Measurements from ENCODE around the gene NFRKB.

The NFRKB gene

DNA sequence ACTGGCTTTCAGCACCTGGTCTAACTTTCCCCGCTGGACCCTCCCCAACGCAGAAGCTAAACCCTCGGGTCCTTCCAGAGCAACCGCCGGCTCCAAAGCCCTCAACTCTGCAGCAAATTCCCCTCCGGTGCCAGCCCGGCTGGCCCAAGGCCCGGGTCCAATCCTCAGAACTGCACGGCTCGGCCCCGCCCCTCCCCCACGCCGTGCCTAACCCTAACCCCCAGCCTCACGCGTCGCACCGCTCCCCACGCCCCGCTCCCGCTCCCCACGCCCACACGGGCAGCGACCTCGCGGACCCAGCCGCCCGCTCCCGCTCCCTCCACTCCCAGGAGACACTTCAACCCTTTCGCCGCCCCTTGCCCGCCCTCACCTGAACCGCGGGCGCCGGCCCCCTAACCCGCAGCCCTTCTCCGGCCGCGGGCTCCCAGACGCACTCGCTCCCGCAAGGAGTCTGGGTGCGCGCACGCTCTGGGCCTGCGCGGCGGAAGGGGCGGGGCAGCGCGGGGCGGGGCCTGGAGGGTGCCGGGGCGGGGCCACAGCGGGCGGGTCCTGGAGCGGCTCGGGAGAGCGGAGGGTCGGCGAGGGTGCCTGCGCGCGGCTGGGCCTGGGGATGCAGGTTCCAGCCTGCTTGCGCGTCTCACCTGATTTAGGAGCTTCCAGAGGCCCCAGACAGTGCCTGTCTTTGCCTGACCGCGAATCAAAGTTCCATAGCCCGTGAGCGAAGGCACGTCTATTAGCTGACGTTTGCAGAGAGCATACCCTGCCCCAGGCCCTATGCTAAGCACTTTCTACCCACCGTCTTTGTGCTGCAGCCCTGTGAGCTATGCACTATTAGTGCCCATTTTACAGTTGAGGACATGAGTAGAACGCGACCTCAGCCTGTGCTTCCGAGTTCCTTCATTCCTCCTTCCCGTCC is at the start of gene NFRKB:
TSS of gene NFRKB (minus strand) at position 453 of the 916 bp plus-strand sequence. CDS start 2,729 bp downstream, outside the sequence.
- DNase-seq = peak; percentile 88 to 89

DNA sequence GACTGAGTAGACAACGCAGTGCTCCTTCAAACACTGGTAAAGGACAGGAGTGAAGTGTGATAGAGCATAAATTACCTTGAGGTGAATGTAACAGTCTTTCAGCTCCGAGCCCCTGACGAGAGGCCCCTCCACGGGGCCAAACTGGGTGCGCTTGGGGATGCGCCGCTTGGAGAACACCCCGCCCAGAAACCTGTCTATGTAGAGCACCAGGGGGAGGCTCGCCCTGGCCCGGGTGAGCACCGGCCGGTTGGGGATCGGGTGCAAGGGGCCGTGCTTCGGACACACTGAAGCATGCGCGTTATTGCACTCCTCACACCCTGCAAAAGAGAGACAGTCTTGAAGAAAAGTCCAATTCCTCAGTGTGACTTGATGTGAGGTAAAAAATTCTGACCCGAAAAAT is 49.3 kb upstream of the NFRKB start:
- DNase-seq = no peak

DNA sequence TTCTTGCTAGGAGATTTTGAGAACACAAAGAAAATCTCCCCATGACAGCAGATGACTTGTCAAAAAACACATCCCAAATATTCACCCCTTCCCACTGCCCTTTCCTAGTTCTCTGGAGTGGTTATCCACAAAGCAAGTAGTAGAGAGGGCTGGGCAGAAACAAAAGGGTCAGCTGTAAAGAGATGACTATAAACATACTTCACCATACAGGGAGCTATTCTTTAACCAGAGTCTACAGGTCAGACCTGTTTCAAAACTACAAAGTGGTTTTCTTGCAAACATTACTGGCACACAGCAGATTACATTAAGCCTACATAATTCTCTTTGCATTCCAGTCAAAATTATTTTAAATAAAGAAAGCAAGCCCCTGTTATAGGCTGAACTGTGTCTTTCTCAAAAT is 47.7 kb upstream of the NFRKB start:
- no peak for DNase-seq

DNA sequence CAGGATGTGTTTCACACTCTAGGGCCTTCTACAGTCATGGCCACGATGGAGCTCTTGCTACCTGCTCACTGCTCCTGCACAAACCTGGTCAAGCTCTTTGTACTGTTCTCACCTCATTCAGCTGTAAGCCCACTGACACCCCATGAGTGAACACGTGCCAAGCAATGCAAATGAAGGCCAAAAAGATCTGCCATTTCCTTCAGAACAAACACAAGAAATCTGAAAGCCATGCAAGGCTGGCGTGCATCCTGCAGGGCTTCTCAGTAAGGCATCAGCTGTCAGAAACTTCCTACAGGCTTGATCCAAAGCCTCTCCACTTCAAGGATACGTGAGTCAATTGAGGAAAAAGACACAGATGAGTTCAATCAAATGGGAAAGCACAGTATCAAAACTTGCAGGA is 44.1 kb upstream of the NFRKB start:
- no peak for DNase-seq

DNA sequence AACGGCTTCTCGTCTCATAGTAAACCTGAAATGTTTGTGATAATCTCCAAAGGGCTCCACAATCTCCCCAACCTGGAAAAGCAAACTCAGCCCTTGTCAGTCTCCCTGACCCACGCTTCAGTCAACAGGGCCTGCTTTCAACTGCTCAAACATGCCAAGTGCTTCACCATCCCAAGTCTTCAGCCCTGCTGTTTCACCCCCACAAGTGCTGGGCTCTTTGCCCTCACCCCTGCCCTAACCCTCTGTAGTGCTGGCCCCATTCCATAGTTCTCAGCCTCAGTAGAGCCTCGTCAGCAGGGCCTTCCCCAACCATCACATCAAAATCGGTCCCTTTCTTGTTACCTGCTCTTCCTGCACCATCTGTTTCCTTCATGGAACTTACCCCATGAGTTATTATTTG is 43.4 kb upstream of the NFRKB start:
- no peak for DNase-seq

DNA sequence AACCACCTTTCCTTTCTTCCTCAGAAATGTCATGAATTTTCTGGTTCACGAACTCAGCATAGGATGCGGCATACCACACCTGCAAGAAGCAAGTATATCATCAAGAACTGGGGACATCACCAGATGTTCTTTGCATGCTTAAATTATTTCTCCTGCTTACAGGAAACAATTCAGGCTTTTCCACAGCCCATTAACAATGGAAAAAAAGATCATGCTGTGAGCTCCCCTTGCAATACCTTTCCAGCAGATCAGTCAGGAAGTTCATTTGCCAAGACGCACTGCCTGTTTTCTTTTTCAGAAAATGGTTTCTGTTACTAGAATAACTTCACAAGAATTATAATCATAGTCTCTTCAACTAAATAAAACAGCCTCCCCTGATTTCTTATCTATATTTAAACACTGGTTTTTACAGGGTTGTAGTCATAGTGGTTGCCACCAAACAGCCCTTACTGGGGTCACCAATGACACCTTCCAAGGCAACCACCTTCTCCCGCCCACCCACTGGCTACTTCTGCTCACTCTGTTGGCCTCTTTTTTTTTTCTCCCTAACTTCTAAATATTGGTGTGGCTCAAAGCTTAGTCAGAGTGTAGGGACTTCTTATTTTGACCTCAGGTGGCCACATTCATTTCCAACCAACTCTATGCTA is 42.3 kb upstream of the NFRKB start:
- DNase-seq = no peak

DNA sequence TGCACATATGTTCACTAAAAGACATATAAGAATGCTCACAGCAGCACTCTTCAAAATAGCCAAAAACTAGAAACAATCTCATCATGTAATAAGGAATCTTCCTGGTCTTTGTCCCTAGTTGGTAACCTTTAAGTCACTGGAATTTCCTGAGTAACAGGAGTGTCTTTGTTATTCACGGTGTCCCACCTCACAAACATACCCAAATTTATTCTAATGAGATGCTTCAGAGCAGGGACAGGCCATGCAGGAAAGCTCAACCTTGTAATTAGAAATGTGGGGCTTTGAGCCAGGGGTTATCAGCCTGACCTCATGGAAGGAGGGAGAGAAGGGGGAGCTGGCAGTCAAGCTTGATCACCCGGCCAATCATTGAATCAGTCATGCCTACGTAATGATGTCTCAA is 40.3 kb upstream of the NFRKB start:
- no peak for DNase-seq

DNA sequence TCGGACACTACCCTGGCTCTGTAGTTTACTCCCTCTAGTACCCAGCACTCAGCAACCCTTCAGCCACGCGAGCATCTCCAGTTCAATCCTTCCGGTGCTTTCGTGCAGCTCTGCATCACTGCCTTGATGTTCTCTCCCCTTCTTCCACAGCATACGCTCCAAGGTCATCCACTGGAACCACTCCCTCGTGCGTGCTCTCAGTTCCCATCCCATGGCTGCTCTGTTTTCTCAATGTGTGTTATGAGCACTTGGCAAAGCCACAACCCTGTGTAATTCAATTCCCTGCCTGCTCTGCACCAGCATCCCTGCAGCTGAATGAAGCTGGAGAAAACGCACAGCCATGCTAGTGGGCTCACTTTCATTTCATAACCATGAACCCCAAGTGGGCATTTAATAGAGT is 38.5 kb upstream of the NFRKB start:
- no peak for DNase-seq

DNA sequence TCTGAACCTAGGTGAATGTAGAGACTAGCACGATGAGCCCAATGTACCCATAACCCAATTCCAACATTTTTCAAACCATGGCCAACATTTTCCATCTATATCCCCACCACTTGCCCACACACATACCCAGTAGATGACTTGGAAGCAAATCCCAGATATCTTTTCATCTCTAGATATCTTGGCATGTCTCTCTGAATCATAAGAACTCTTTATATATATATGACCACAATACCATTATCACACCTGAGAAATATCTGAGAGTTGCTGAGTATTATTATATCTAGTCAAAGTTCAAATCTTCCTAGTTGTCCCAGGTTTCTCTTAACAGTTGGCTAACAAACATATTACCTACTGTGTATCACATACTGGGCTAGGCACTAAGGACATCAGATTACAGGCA is 37.9 kb upstream of the NFRKB start:
- no peak for DNase-seq

DNA sequence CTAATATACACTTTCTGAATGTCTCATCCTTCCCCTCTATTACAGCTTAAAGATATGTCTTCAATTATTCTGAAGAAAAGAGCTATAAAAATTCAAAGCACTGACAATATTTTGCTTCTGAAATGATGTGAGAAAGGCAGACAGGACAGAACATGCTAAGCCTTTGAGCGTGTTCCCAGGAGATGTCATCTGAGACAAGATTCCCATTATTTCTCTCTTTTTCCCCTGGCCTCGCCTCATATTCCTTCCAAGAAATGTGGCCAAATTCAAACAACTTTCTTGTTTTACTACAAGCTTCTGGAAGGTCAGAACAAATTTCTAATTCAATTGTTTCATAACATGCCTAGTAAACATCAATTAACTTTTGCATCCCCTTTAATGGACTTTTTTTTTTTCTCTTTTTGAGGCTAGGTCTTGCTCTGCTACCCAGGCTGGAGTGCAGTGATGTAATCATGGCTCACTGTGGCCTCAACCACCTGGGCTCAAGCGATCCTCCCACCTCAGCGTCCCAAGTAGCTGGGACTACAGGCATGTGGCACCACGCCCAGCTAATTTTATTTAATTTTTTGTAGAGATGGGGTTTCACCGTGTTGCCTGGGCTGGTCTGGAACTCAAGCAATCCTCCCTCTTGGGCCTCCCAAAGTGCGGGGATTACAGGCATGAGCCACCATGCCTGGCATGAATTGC is 37.1 kb upstream of the NFRKB start:
- DNase-seq = no peak

DNA sequence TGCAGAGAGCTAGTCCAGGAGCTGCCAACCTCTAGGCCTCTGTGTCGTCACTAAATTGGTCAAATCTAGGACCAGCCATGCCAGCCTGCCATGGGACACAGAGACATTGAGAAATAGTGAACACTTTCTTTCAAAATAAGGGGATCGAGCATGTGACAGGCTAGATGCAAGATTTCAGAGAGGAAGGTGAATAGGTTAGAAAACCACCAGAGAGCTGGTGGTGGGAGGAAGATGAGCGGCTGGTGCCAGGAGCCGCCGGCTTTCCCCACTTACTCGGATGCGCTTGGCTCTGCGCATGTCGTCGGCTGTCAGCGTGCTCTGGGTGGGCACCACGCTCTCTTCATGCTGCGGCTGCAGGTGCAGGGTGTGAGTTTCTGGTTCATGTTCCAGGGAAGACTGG is 35.4 kb upstream of the NFRKB start:
- no peak for DNase-seq

DNA sequence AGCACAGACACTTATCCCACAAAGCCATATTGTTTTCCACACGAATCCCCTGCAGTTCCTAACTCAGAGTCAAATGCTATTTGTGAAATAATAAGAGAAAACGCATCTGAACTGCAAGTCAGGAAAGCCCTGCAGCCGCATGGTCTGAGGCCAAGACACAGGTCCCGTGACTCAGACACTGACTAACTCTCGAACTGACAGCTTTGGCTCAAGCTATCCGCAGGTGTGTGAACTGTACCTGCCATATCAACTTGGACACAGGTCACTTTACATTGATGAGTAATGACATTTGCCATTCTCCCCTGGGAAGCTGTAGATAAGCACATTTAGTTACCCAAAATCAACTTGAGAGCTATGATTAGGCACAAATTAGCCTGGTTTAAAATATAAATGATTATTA is 34.9 kb upstream of the NFRKB start:
- DNase-seq = no peak

DNA sequence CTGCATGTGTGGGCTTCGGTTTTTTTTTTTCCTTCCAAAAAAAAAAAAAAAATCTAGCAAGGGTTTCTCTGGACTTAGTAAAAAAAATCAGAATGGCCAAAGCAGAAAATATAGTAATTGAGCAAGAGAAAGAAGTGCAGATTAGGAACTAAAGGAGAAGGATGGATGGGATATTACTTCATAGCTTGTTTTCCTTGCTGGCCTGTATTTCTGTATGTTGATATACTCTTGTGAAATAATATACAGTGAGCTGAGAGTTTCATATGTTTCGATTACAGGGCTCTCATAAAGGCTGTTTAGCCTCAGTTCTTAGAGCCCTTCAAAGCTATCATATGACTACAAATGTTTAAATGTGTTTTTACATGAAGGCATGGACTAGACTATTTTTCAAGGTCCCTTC is 34.3 kb upstream of the NFRKB start:
- no peak for DNase-seq

DNA sequence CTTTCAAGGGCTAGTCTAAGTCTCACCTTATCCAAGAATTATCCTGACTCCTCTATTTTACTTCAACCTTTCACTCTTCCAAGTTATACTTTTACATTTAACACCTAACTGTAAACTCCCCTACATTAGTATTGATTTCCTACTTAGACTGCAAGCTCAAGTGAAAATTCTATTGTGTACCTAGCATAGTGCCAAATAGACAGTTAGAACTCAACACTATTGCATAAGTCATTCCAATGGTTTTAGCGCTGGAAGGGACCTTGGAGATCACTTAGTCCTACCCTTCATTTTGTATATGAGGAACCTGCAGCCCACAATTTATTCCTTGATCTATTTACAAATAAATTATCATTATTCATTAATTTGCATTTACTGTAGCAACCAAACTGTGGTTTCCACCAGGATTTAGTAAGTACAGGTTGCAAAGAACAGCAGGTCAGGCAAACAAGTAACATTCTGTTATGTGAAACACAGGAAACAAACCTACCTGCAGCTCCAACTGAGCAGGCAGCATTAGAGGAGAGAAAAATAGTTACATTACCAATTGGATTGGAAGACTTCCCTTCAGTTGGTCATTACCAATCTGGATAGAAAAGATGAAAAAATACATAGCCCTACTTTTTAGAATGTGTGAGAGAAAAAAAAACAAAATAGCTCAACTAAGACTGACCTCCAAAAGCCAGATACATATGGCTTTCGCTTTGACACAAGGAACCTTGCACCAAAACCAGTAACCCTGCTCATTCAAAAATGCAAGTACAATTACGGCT is 33.7 kb upstream of the NFRKB start:
- DNase-seq = no peak

DNA sequence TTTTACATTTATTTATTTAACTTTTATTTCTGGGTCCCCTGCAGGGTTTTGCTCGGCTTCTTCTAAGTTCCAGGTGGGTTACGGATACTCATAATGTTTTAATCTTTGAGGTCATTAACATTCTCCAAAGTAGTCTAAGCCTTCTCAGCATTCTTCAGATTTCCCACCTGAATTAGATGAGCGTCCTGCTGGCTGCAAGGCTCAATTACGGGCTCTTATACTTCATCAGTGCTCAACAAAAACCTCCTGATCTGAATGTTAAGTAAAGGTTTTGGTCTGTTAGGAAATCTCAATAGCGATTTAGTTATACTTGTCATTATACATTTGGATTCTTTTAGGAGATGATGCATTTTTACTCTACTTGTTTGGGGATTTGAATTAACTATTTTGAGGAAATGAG is 27.3 kb upstream of the NFRKB start:
- DNase-seq = no peak

DNA sequence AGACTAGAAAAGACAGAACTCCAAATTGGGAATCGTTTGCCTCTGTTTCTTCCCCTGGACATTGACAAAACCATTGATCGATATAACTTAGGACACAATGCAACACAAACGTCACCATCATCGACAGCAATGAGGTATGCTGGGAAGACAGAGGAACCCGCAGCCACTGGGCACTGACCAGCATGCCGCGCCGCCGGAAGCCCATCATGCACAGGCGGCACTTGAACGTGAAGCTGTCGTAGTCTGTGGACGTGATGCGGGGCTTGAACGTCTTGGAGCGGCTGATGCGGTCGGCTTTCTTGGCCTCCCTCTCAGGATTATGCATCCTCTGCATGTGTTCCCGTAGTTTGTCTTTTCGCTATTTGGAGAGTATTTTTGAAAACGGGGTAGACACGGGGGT is 23.0 kb upstream of the NFRKB start:
- no peak for DNase-seq

DNA sequence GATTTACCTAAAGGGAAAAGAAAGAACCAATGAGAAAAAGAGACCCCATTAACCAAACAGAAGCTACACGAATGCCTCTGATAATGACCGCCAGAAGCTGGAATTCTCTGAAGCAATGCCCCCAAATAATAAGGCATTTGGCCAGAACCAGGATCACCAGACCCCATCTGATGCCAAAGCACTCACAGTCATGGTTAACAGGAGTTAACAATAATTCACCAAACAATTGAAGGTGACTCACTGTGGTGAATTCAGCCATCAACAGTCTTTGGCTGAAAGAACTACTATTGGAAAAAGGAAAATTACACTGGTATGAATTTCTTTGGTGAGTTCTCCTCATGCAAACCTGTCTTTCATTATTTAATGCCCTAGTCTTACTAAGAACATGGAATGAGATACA is 21.9 kb upstream of the NFRKB start:
- DNase-seq = no peak

DNA sequence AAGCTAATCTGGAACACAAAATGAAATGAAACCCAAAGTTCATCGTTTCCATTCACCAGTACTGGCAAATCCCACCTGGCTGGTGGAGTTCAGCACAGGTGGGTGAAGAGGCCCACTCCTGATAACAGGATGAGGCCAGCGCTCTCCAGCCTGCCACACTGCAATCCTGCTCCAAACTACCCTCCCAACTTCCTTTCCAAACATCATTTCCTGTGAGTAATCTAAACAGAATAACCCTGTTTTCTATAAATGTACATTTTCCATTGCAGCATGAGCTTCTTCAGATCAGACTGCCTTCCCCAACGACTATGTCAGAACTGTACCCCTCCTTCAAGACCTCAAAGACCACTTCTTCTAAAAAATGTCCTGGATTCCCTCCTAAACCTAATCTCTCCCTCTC is 15.9 kb upstream of the NFRKB start:
- DNase-seq = no peak

DNA sequence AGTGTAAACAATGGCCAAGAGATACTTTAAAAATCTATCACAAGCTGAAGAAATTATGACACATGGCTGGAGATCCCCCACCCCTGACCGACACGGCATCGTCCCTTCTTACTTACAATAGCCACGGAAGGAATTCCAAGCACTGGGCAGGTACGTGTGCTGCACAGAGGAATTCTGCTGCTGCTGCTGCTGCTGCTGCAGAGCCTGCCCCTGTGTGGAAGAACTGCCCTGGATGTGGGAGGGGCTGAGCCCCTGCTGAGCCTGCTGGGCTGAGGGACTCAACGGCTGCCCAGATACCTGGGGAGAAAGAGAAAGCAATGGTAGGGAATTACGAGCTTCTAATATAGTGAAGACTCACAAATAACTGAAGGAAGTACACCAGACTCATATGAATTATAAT is 15.0 kb upstream of the NFRKB start:
- DNase-seq = no peak

DNA sequence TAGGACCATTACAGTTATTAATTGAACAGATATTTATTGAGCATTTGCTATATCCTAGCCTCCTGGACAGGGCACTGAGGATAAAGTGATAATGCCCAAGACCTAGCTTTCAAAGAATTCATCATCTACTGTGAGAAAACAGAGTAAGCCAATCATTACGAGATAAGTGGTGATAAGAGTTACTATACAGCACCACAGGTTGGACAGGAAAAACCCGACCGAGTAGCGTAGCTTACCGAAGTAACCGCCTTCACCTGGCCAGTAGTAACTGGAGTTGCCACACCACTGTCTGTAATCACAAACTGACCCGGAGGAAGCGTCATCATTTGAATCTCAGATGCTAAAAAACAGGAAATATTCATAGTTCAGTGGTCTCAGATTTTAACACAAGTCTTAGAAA is 10.0 kb upstream of the NFRKB start:
- no peak for DNase-seq

DNA sequence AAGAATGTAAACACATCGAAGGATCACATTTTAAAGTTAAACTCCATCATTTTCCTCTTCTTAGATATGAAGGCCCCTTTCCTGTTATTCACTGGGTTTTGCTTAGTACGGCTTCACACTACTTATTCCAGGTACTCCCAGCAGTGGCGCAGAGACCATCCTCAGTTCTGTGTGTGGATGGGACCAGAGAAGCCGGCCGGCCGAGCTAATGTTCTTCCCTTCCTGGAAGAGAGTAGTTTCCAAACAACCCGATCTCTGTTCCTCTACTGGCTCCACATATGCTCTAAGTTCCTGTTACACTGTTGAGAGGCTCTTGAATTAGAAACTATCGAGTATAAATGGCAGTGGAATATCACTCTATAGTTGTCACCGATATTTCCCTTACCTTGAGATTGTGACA is 684 bp upstream of the NFRKB start:
- no peak for DNase-seq

DNA sequence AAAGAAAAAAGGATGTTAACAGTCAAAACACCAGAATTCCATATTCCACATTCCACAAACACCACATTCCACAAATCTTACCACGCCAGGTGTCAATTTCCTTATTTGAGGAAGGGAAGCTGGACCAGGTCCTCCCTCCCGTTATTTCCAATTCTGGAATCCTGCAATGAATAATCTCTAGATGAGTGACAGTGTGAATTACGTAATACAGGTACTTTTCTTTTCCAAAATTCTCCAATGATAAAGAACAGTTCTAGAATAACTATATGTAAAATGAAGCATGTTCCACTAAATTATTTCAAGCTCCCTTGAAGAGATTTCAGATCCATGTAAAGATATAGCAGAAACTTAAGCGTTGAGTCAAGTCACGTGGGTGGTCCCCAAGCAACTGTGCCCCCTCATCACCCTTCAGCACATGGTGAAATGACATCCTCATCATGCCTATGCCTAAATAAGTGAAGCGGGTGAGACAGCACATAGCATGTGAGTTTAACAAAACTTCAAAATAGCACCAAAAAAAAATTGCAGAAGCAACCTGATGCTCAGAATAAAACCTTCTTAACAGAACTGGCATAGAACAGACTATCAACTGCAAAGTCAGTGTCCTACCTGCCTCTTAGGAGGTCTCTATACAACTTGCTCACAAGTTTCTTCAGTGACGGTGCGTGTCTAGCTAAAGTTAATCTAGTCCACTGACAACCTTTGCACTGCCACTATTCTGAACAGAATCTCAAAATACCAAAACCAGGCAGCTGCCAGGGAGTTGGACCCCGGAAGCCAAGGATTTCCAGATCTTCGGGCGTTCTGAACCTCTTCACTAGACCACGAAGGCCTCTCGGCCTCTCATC is 876 bp downstream of the NFRKB start:
- DNase-seq = peak in 1 of 2 experiments; percentile 7

All from activated CD4-positive, alpha-beta T cell treated with anti-CD3 and anti-CD28 coated beads, Interleukin-2, amount 50 U/mL, for 48 hours (primary cell).